HG03175 (cell line): ENCODE results near the gene SLC26A5.
"Not testable (repeated sequence)": the region's sequence is repeated elsewhere in the genome, so short reads cannot be mapped to it uniquely, and the experiment has no call there.

Source experiments
- ATAC-seq: cut with Tn5 transposase; IDR thresholded peaks from one replicate; pipeline ENCODE4 v1.9.1; 2021; ENCODE audit warnings: mild to moderate bottlenecking, moderate library complexity; ENCODE audit not compliant: unreplicated experiment

Gene SLC26A5

DNA sequence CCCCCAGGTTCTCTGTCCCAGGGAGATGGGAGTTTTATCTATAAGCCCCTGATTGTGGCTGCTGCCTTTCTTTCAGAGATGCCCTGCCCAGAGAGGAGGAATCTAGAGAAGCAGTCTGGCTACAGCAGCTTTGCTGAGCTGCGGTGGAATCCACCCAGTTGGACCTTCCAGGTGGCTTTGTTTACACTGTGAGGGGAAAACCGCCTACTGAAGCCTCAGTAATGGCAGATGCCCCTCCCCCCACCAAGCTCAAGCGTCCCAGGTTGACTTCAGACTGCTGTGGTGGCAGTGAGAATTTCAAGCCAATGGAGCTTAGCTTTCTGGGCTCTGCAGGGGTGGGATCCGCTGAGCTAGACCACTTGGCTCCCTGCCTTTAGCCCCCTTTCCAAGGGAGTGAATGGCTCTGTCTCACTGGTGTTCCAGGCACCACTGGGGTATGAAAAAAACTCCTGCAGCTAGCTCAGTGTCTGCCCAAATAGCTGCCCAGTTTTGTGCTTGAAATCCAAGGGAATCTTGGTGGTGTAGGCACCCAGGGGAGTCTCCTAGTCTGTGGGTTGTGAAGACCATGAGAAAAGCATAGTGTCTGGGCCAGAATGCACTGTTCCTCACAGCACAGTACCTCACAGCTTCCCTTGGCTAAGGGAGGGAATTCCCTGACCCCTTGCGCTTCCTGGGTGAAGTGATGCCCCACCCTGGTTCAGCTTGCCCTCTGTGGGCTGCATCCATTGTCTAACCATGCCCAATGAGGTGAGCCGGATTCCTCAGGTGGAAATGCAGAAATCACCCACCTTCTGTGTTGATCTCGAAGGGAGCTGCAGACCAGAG, 40.0 kb downstream of the SLC26A5 start:
- not testable (repeated sequence) for ATAC-seq

DNA sequence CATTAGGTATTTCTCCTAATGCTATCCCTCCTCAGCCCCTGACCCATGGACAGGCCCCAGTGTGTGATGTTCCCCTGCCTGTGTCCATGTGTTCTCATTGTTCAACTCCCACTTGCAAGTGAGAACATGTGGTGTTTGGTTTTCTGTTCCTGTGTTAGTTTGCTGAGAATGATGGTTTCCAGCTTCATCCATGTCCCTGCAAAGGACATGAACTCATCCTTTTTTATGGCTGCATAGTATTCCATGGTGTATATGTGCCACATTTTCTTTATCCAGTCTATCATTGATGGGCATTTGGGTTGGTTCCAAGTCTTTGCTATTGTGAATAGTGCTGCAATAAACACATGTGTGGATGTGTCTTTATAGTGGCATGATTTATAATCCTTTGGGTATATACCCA, 46.3 kb downstream of the SLC26A5 start:
- ATAC-seq = not testable (repeated sequence)

DNA sequence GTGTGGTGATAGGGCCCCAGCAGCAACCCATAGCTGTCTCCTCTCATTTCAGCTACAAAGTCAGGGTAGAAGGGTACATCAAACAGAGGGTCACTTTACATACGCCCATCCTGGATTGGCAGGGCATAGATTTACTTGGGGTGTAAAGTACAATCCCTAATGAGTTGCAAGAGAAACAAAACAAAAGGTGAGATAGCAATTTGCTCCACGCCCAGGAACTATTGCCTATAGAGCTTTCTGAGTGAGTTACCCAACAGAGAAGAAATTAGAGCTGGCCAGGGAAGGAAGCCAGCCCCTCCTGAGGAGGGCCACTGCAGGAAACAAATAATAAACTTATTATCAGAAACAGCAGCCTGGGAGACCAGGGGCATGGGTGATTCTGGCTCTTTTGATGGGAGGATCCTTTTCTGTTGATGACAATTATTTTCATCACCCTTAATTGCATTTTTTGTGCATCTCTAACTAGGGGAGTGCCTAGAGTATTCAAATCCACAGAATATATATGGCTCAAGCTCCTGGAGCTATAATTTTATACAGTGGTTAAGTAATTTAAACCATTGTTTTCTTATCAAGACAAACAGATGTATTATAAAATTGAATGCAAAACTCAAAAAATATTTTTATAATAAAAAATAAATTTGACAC, 47.4 kb downstream of the SLC26A5 start:
- no peak for ATAC-seq

DNA sequence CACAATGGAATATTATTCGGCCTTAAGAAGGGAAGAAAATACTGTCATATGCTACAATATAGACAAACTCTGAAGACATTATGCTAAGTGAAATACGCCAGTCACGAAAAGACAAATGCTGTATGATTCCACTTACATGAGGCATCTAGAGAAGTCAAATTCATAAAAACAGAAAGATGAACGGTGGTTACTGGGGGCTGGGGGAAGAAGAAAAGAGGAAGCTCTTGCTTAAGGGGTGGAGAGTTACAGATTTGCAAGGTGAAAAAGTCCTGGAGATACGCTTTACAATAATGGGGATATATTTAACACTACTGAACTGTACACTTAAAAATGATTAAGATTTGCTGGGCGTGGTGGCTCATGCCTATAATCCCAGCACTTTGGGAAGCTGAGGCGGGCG, 49.5 kb downstream of the SLC26A5 start:
- ATAC-seq = no peak

DNA sequence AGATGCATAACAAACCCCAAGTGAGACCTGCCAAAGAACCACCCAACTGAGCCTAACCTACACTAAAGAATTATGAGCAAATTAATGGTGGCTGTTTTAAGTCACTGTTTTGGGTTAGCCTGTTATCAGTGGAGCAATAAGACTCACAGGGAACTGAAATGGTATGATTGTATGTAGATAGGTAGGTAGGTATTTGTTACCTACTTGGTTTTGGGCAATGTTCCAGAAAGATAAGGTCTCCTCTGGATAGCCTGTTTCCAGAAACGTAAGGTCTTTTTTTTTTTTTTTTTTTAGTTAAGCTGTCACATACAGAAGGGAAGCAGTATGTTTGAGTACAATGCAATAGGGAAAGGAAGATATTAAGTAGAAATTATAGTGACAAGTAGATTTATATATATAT, 50.9 kb downstream of the SLC26A5 start:
- no peak for ATAC-seq

DNA sequence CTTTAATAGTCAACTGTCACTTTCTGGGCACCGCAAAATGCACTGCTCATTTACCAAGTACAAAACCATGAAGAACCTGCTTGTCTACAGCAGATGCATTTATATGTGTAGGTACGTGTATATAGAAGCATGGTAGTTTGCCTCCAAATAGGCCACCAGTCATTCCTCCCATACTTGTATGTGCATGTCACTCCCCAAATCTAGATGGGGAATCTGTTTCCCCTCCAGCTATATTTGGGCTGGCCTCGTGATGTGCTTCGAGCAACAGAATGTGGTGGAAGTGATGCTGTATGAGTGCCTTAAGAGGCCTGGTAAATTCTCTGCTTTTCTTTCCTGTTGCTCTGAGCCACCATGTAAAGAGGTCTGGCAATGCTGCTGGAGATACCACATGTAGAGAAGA, 51.4 kb downstream of the SLC26A5 start:
- no peak for ATAC-seq

DNA sequence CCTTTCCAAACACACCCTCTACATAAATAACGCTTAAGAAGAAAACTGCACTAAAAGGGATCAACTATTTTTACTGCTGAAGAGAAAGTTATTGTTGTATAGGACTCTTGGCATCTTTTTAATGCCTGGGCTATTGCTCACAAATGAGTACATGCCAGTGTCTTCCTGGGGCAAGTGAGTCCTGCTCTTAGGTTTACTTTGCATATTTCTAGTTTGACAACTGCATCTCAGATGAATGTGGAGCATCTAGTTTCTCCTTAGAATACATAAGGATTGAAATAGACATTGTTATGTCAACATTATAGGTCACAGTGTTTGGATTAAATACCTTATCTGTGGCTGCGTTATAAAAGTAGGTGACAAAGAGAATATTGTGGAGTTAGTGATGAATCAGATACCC, 54.0 kb downstream of the SLC26A5 start:
- no peak for ATAC-seq

DNA sequence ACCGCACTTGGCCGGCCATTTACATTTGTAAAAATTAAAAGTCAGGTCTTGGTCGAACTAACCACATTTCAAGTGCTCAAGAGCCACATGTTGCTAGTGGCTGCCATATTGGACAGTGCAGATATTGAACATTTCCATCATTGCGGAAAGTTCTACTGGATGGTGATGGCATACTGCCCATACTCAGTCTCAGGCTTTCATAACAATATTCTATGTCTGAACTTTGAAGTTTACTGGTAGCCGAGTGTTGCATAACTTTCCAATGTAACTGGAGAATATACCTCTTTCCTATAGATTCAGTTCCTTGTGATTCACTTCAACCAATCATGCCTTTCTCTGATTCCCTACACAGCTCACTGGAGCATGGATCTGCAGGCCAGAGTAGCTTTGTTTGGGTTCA, 54.9 kb downstream of the SLC26A5 start:
- ATAC-seq = no peak

DNA sequence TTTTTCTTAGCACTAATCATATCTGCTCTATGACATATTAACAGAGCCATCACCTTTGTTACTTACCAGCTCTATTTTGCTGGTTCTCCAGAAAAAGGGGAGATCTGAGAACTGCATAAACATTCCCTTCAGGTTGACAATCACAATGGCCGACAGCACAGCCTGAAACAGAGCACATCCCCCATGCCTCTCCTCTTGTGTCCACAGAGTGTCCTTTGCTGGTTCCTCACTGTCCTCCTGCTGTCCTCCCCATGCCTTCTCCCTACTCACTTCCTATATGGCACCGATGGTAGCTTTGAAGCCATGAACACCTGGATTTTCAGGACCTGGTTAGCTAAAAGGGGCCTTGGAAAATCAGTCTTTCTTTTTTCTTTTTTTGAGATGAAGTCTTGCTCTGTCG, 56.7 kb downstream of the SLC26A5 start:
- ATAC-seq = no peak

DNA sequence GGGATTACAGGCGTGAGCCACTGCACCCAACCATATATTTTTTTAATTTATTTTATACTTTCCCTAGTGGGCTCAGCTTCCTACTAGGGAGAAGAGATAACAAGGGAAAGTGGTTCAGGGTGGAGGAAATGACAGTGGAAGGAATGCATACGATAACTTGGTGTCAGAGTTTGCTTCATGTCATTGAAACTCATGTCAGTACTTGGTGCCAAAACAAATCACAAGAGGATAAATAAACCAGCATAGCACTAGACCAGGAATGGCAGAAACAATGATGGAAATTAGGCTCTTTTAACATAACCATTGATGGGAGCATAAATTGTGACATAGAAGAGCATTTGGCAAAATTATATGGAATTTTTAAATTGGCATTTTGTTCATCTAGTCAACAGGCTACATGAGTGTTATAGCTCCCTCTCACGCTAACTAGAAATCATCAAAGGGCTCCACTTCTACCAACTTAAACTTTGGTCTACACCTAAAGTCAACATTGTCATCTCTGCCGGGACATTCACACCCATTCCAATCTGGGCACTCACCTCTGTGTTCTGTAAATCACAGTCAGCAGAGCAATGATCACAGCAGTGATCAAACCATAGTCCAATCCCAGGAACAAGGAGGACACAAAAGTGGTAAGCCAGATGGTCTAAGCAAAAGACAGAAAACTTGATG, 57.4 kb downstream of the SLC26A5 start:
- no peak for ATAC-seq

DNA sequence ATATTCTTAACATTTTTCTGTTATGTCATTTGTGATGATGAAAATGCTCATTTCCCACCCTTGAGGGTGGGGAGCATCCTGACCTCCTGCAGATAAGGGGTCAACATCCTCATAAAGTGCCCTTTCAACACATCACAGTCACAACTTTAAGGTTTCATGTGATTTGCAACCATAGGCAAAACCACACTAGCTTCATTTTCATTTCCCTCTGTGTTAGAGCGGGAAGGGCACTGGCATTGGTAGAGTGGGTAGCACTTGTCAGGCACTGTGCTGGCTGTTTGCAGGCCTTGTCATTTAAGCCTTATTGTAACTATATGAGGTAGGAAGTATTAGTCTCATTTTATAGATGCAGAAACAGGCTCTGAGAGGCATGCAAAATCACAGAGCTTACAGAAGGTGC, 58.8 kb downstream of the SLC26A5 start:
- ATAC-seq = no peak

DNA sequence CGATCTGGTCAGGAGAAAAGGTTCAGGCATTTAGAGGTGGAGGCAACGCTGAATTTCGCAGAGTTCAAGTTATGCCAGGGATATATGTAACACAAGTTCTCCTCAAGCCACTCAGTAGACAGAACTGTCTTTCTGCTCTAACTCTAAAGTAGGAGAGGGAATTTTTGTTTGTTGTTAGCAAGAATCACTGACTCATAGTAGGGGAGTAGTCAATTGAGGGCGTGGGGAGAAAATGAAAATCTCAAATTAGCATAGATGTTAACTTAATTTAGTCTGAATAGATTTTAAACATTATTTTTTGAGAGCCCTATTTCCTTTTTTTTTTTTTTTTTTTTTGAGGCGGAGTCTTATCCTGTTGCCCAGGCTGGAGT, 64.0 kb downstream of the SLC26A5 start:
- ATAC-seq = no peak

DNA sequence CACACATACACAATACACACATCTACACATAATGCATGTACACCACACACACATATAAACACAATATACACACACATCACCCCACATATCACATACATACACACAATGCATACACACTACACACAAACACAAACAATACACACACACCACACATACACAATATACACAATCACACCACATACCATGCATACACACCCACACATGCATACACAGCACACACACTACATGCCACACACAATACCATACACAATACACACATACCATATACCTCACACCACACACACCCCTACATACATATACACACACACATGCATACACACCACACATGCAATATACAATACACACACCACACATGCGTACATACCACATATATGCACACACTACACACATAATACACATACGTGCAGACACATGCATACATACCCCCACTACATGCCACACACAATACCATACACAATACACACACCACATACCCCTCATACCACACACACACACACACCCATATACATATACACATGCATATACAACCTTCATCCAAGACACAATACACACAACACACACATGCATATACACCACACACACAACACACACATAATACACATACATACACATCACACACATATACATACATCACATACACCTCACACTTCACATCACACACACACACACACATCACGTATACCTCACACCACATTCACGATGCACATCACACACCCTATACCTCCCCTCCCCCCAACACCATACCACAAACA, 64.6 kb downstream of the SLC26A5 start:
- ATAC-seq = no peak

DNA sequence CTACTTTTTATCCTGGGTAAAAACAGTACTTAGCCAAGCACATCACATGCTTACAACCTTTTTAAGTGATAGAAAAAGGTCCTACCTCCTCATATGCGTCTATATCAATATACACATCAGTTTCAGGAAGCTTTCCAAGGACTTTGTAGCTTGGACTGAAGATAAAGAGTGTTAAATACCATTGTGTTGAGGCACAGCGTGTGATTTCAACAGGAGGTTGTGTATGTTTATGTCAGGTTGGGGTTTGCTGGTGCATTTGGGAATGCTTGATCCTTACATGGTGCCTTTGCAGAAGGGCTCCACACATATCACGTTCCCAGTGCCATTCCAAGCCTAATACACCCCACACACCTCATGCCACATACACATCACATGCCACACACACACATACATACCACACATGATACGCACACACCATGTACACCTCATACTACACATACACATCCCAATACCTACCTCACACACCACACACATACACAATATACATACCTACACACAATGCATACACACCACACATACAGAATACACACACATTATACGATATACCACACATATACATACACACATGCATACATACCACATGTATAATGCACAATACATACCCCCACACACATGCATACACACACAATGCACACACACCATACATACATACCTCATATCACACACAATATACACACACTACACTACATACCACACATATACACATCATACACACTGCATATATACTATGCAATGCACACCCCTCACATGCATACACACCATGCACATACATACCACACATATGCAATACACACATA, 65.4 kb downstream of the SLC26A5 start:
- ATAC-seq = no peak

DNA sequence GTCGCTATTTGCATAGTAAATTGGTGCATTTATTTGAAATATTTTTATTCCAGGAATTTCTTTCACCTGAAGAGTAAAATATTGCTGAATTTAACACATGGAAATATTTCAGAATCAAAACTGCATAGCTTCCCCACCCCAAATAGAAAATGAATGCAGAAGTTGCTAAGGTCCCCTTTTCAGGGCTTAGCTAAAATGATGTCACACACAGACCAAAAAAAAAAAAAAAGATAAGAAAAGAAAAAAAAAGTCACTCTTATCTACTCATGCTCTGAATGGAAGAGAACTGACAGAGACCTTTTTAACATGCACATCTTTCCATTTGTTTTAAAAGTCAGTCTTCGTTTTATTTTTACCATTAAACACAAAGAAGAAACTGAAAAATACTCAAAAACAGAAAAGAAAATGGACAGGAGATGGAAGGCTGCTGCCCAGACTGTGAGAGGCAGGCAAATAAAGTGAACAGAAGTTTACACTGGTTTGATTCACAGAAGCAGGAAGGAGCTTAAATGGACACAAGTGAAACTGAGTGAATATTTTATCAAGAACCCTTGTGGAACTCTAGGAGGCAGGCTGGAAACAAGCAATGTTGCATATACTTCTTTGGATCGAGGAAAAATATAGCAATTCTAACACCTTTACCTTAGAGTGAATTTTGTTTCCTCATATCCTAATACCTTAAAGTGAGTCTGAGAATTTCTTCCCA, 66.6 kb downstream of the SLC26A5 start:
- ATAC-seq = no peak

DNA sequence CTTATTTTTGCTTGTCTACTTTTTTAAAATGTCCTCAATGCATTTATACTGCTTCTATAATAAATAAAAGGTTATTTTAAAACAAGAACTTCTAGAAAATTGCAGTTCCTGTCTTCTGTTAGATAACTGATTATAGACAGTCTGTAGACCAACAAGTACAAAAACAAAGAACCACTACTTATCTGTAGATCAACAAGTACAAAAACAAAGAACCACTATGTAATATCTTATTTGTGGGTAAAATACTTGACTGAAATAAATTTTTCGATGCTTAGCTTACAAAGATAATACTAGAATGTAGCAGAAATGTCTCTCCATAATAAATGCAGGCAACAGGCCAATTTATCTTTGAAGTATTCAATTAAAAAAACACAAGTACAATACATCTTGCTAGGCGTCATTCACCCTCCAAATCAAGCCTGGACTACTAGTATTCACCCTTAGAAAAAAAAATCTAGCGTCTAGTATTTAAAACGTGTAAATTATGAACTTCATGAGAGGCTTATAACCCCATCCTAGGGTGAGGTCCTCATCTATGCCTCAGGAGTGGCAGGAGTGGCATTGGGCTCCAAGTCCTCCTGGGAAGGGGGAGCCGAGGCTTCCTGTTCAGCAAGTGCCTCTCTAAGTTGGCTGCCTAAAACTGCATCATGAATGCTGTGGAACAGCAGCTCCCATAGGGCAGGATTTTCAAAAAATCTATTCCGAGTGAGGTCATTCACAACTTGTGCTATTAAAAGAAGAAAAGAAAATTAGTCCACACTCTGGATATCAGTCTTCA, 72.0 kb downstream of the SLC26A5 start:
- ATAC-seq = no peak

DNA sequence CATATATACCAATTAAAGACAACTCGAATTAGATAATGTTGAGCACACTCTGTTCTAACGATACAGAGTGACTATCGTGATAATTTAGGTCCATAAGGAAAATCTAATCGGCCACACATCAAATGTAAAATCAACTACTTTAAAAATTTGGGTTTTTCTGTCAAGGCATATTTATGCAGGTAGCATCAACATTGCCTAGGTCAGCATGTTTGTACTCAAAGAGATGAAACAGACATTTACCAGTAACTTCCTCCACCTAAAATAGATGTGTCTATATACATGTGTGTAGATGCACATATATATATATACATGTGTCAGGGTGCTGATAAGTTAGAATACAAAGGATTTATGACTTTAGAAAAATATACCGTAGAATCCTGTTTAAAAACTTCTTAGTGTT, 76.6 kb downstream of the SLC26A5 start:
- no peak for ATAC-seq

DNA sequence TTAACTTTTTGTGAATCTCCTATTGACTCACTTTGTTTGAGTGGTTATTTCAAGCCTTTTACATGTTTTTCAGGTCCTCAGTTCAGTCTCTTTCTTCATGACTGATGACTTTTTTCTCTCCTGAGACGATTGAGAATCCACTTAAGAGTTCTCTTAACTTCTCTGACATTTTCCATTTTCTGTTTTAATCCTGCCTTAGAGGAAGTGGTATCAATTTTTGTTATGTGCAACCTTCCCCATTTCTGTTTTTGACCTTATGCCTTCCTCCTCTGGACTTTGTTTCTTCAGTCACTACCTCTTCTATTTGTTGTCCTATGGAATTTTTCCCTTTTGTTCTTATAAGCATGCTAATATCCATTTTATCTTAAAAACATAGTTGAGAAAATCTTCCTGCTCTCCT, 96.2 kb downstream of the SLC26A5 start:
- ATAC-seq = no peak

DNA sequence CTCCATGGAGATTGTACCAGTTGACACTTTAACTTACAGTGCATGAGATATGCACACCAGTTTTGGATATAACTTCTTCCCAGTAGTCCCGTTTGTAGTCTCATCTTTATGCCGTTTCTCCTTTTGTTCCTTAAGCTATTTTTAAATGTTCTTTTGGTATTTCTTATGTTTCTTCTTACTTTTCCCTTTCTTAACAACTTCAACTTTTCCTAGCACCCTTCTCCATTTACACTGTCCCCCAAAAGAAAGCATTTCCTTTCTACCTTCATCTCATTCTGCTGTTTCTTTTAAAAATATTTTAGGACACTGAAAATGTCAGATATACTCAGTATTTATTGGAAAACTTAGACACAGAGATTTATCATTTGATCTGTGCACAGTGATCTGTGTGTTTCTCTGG, 97.0 kb downstream of the SLC26A5 start:
- no peak for ATAC-seq
